K562 (cell line): ENCODE data around the gene MYADML2. TPM values are rescaled to one million over a fixed set of nuclear protein-coding genes. Genes with fewer than 3 reads are reported as not detected.

ENCODE experiments used
- ILF3 ChIP-seq: fragments of 450-650 bp; IDR thresholded peaks from 2 replicates; pipeline ENCODE4 v1.6.1; 2018; ENCODE audit warnings: antibody characterized with exemption, mild to moderate bottlenecking, moderate library complexity, borderline replicate concordance
- PKNOX1 ChIP-seq: fragments of 450-650 bp; IDR thresholded peaks from 2 replicates; pipeline ENCODE4 v1.6.1; 2016
- REST ChIP-seq, 2 experiments: fragments of 450-650 bp; formaldehyde crosslinking in 1 of 2; IDR thresholded peaks; 2 replicates each; pipeline versions ENCODE4 v1.4.0 to v1.6.1; 2014 to 2020; ENCODE audit warnings: mild to moderate bottlenecking in 2 of 2, borderline replicate concordance in 1 of 2, low read depth in 1 of 2
- SIRT6 ChIP-seq: IDR thresholded peaks from one replicate; pipeline ENCODE4 v1.6.1; 2012; ENCODE audit warnings: low read depth, mild to moderate bottlenecking, control low read depth, inconsistent platforms, low read length, moderate library complexity
- TEAD2 ChIP-seq: fragments of 450-650 bp; IDR thresholded peaks from 2 replicates; pipeline ENCODE4 v1.6.1; 2016; ENCODE audit warnings: missing genetic modification characterization, control low read depth, missing compliant biosample characterization
- TFAP4 ChIP-seq: sonication (generic); formaldehyde crosslinking; IDR thresholded peaks from 2 replicates; pipeline ENCODE4 v1.8.0; 2022; ENCODE audit warnings: missing genetic modification reagents, mild to moderate bottlenecking, moderate library complexity, borderline replicate concordance
- ZBTB49 ChIP-seq: sonication (generic); formaldehyde crosslinking; IDR thresholded peaks from 2 replicates; pipeline ENCODE4 v1.8.0; 2022; ENCODE audit warnings: missing genetic modification reagents, mild to moderate bottlenecking, borderline replicate concordance
- ZBTB7A ChIP-seq: IDR thresholded peaks from 2 replicates; pipeline ENCODE4 v1.6.1; 2011; ENCODE audit warnings: low read depth, mild to moderate bottlenecking, low read length, moderate library complexity, borderline replicate concordance; ENCODE audit not compliant: control insufficient read depth
- ZHX1 ChIP-seq: fragments of 150-350 bp; conservative IDR thresholded peaks from 2 replicates; pipeline ENCODE4 v1.6.1; 2014; ENCODE audit warnings: low read length
- ZNF217 ChIP-seq: sonication (generic); formaldehyde crosslinking; IDR thresholded peaks from 2 replicates; pipeline ENCODE4 v1.8.0; 2022; ENCODE audit warnings: mild to moderate bottlenecking, missing genetic modification reagents
- ZNF584 ChIP-seq: fragments of 200-800 bp; sonication (Bioruptor generic); IDR thresholded peaks from 2 replicates; pipeline ENCODE4 v1.6.1; 2016; ENCODE audit warnings: low read depth, mild to moderate bottlenecking, missing genetic modification characterization, missing compliant biosample characterization
- polyA plus RNA-seq, 8 experiments: library from polyadenylated mRNA; depleted of rRNA in 4 of 8; stranded (reverse) in 5 of 8; unstranded in 3 of 8; fragments of >200 nt; fragmentation: Nextera tagmentation in 2 of 8; fragmentation: Illumina TruSeq in 1 of 8; extraction: Ambion mirVana in 2 of 8; extraction: Trizol in 1 of 8; gene quantifications; 2 replicates each; pipeline versions ENCODE4 v1.2.1 to v1.2.3, GENCODE V29; 2011 to 2014; ENCODE audit warnings: inconsistent platforms in 1 of 8, missing spikeins in 1 of 8
- total RNA-seq, 7 experiments: library from RNA; depleted of rRNA in 6 of 7; stranded (reverse); fragments of >200 nt in 6 of 7; fragmentation: Illumina TruSeq in 2 of 7; extraction: Trizol in 2 of 7; gene quantifications; 2 replicates each; pipeline versions ENCODE4 v1.2.1 to v1.2.3, GENCODE V29; 2011 to 2021; ENCODE audit warnings: low replicate concordance in 1 of 7

MYADML2 gene
- total and polyA plus RNA-seq, 9 of the 15 experiments (the other 6 are each of a cell fraction or from before 2014, with no cell fraction given): not detected

- TF ChIP-seq ZHX1: no peak
- no peak for TF ChIP-seq REST (IDR thresholded peaks at IDR 0.05; ENCODE audit: borderline replicate concordance)
- no peak for TF ChIP-seq REST (CRISPR knock-in tag; IDR thresholded peaks at IDR 0.05; ENCODE audit: low read depth)
- no peak for TF ChIP-seq ZNF584 (CRISPR knock-in tag)
- TF ChIP-seq ZBTB49 (CRISPR knock-in tag): no peak
- TF ChIP-seq TFAP4 (CRISPR knock-in tag): no peak
- TF ChIP-seq ZBTB7A: 0 out of 2 replicates have a peak, but pooled peaks have one; percentile 71
- no peak for TF ChIP-seq ZNF217 (CRISPR knock-in tag)
- no peak for TF ChIP-seq PKNOX1
- TF ChIP-seq ILF3: no peak
- no peak for TF ChIP-seq TEAD2 (tag)
- TF ChIP-seq SIRT6: no peak
These were observed 14.1 kb upstream of the MYADML2 start, which contains the start of gene NOTUM (continued) for GRCh38 chr17:81961087-81961511.
